Breast epithelium (tissue), 3 donors: ENCODE data around the gene LYPD4.
"Not testable (repeated sequence)": the region's sequence is repeated elsewhere in the genome, so short reads cannot be mapped to it uniquely, and the experiment has no call there.

Source experiments
- CTCF ChIP-seq, 3 donors: fragments of 450-650 bp; IDR thresholded peaks; one replicate each; pipeline ENCODE4 v1.5.1; 2016 to 2017; ENCODE audit warnings: antibody characterized with exemption in 3 of 3, mild to moderate bottlenecking in 3 of 3, moderate library complexity in 3 of 3
- POLR2A ChIP-seq: fragments of 450-650 bp; IDR thresholded peaks from one replicate; pipeline ENCODE4 v1.6.1; 2016; ENCODE audit warnings: antibody characterized with exemption, mild to moderate bottlenecking, moderate library complexity
- POLR2AphosphoS5 ChIP-seq, 3 donors: sonication (generic); formaldehyde crosslinking; IDR thresholded peaks; one replicate each; pipeline ENCODE4 v1.6.1; 2017; ENCODE audit warnings: antibody characterized with exemption in 3 of 3

- not testable (repeated sequence) for TF ChIP-seq CTCF (IDR thresholded peaks at IDR 0.05); POLR2A; POLR2AphosphoS5 (IDR thresholded peaks at IDR 0.05)
These were observed 55.4 kb downstream of the LYPD4 start for GRCh38 chr19:41789053-41789452.
